Neural progenitor cell (in vitro differentiated cells): ENCODE data around the gene PDILT. TPM values are rescaled to one million over a fixed set of nuclear protein-coding genes. Genes with fewer than 3 reads are reported as not detected.

Experiments
- DNase-seq: peaks from one replicate; pipeline ENCODE4 v3.0.0-alpha.2; 2016; ENCODE audit warnings: low spot score
- H2AFZ ChIP-seq: fragments of 200-600 bp; sonication (generic); replicated peaks from 2 replicates; pipeline ENCODE4 v1.6.1; 2016; ENCODE audit warnings: antibody characterized with exemption
- H3F3A ChIP-seq: fragments of 200-600 bp; sonication (generic); 2 replicates; pipeline ENCODE4 v1.6.1; 2016; ENCODE audit warnings: antibody characterized with exemption, low read depth
- H3K27ac ChIP-seq: fragments of 200-600 bp; sonication (generic); 2 replicates; pipeline ENCODE4 v1.5.1; 2016; ENCODE audit warnings: mild to moderate bottlenecking
- H3K27me3 ChIP-seq: fragments of 200-600 bp; sonication (generic); 2 replicates; pipeline ENCODE4 v1.6.1; 2016; ENCODE audit warnings: mild to moderate bottlenecking, moderate library complexity
- H3K36me3 ChIP-seq: fragments of 200-600 bp; sonication (generic); 2 replicates; pipeline ENCODE4 v1.5.1; 2016
- H3K4me1 ChIP-seq: fragments of 200-600 bp; sonication (generic); 2 replicates; pipeline ENCODE4 v1.6.1; 2016; ENCODE audit warnings: mixed run types
- H3K4me2 ChIP-seq: fragments of 200-600 bp; sonication (generic); 2 replicates; pipeline ENCODE4 v1.6.1; 2016
- H3K4me3 ChIP-seq: fragments of 200-600 bp; sonication (generic); 2 replicates; pipeline ENCODE4 v1.5.1; 2016
- H3K79me2 ChIP-seq: fragments of 200-600 bp; sonication (generic); 2 replicates; pipeline ENCODE4 v1.6.1; 2016; ENCODE audit warnings: low read depth
- H3K9ac ChIP-seq: fragments of 200-600 bp; sonication (generic); 2 replicates; pipeline ENCODE4 v1.6.1; 2016
- H3K9me3 ChIP-seq: fragments of 200-600 bp; sonication (generic); 2 replicates; pipeline ENCODE4 v1.5.1; 2016; ENCODE audit warnings: low read depth
- H4K20me1 ChIP-seq: fragments of 200-600 bp; sonication (generic); 2 replicates; pipeline ENCODE4 v1.6.1; 2016; ENCODE audit warnings: low read depth
- H3K27ac Mint-ChIP-seq: 3 replicates; pipeline ENCODE4 v1.8.0; 2021; ENCODE audit warnings: mixed read lengths
- H3K27me3 Mint-ChIP-seq: 2 replicates; pipeline ENCODE4 v1.8.0; 2022; ENCODE audit warnings: low read depth, mild to moderate bottlenecking, inconsistent platforms, moderate library complexity, mixed read lengths; ENCODE audit not compliant: insufficient read depth
- H3K36me3 Mint-ChIP-seq: 3 replicates; pipeline ENCODE4 v1.8.0; 2021; ENCODE audit warnings: mixed read lengths
- H3K4me1 Mint-ChIP-seq: 3 replicates; pipeline ENCODE4 v1.8.0; 2021; ENCODE audit warnings: mixed read lengths
- H3K4me3 Mint-ChIP-seq: 3 replicates; pipeline ENCODE4 v1.8.0; 2021; ENCODE audit warnings: mild to moderate bottlenecking, moderate library complexity, mixed read lengths
- H3K9me3 Mint-ChIP-seq: 3 replicates; pipeline ENCODE4 v1.8.0; 2020; ENCODE audit warnings: mixed read lengths
- CTCF ChIP-seq: fragments of 200-600 bp; sonication (generic); IDR thresholded peaks from 2 replicates; pipeline ENCODE4 v1.5.1; 2017; ENCODE audit warnings: antibody characterized with exemption, mild to moderate bottlenecking
- EZH2 ChIP-seq: fragments of 200-600 bp; sonication (generic); IDR thresholded peaks from 2 replicates; pipeline ENCODE4 v1.6.1; 2017; ENCODE audit warnings: antibody characterized with exemption, mild to moderate bottlenecking, moderate library complexity
- EZH2phosphoT487 ChIP-seq: fragments of 200-600 bp; sonication (generic); IDR thresholded peaks from 2 replicates; pipeline ENCODE4 v1.6.1; 2017; ENCODE audit warnings: antibody characterized with exemption
- total RNA-seq: library from RNA; depleted of rRNA; stranded (reverse); fragments of >200 nt; gene quantifications from 2 replicates; pipeline ENCODE4 v1.2.3, GENCODE V29; 2015; ENCODE audit warnings: low replicate concordance

Gene PDILT
- total RNA-seq, 1 donor from 2014 or later = not detected

GRCh38 chr16:20311548-20311947, 93.0 kb downstream of the PDILT start:
- Mint-ChIP-seq H3K4me1 (no peaks in the 10 kb centered on the region), H3K36me3 (no peaks in the 10 kb centered on the region), H3K27ac (no peak overlapping the region), H3K9me3 (no peaks in the 10 kb centered on the region), H3K27me3 (peaks cover 4% of the 10 kb centered on the region), H3K4me3 (no peak overlapping the region)
- no peak overlapping the region for H3K9ac ChIP-seq
- H3K4me1 ChIP-seq = no peaks in the 10 kb centered on the region
- no peaks in the 10 kb centered on the region for H4K20me1 ChIP-seq
- no peaks in the 10 kb centered on the region for H3K9me3 ChIP-seq
- H3K4me2 ChIP-seq = no peak overlapping the region
- no peak for TF ChIP-seq CTCF
- TF ChIP-seq EZH2 = no peak
- TF ChIP-seq EZH2phosphoT487 = no peak
- H3K4me3 ChIP-seq = no peak overlapping the region
- no peak overlapping the region for H3K27ac ChIP-seq
- H3K36me3 ChIP-seq = no peaks in the 10 kb centered on the region
- no peaks in the 10 kb centered on the region for H3K27me3 ChIP-seq
- no peaks in the 10 kb centered on the region for H3F3A ChIP-seq
- no peak for DNase-seq
- no peaks in the 10 kb centered on the region for H3K79me2 ChIP-seq
- no peak overlapping the region for H2AFZ ChIP-seq

GRCh38 chr16:20310421-20311395, 93.8 kb downstream of the PDILT start:
- no peaks in the 10 kb centered on the region for H3K27me3 ChIP-seq
- H3K4me1 Mint-ChIP-seq = no peaks in the 10 kb centered on the region
- TF ChIP-seq EZH2 (no peak), EZH2phosphoT487 (no peak), CTCF (no peak)
- H3K9me3 ChIP-seq = no peaks in the 10 kb centered on the region
- DNase-seq = no peak
- no peak overlapping the region for H3K9ac ChIP-seq
- no peak overlapping the region for H2AFZ ChIP-seq
- H3K27ac ChIP-seq = no peak overlapping the region
- H3K36me3 ChIP-seq = no peaks in the 10 kb centered on the region
- H3K4me2 ChIP-seq = no peak overlapping the region
- no peak overlapping the region for H3K4me3 Mint-ChIP-seq
- H3K27me3 Mint-ChIP-seq = peaks cover 6% of the 10 kb centered on the region
- H3K79me2 ChIP-seq = no peaks in the 10 kb centered on the region
- no peak overlapping the region for H3K27ac Mint-ChIP-seq
- H3K4me1 ChIP-seq = no peaks in the 10 kb centered on the region
- no peaks in the 10 kb centered on the region for H3F3A ChIP-seq
- no peak overlapping the region for H3K4me3 ChIP-seq
- no peaks in the 10 kb centered on the region for H3K9me3 Mint-ChIP-seq
- H4K20me1 ChIP-seq = no peaks in the 10 kb centered on the region
- no peaks in the 10 kb centered on the region for H3K36me3 Mint-ChIP-seq

- no peaks in the 10 kb centered on the region for H3K36me3 ChIP-seq
- Mint-ChIP-seq H3K4me3 (no peak overlapping the region), H3K27me3 (peaks cover 10% of the 10 kb centered on the region), H3K36me3 (no peaks in the 10 kb centered on the region), H3K4me1 (no peaks in the 10 kb centered on the region), H3K27ac (no peak overlapping the region), H3K9me3 (no peaks in the 10 kb centered on the region)
- H2AFZ ChIP-seq = no peak overlapping the region
- no peaks in the 10 kb centered on the region for H4K20me1 ChIP-seq
- H3K9ac ChIP-seq = no peak overlapping the region
- no peak overlapping the region for H3K27ac ChIP-seq
- no peaks in the 10 kb centered on the region for H3K9me3 ChIP-seq
- no peak overlapping the region for H3K4me3 ChIP-seq
- H3K4me2 ChIP-seq = no peak overlapping the region
- DNase-seq = no peak
- H3K4me1 ChIP-seq = no peaks in the 10 kb centered on the region
- TF ChIP-seq EZH2 = no peak
- no peak for TF ChIP-seq EZH2phosphoT487
- TF ChIP-seq CTCF = no peak
- no peaks in the 10 kb centered on the region for H3K27me3 ChIP-seq
- no peaks in the 10 kb centered on the region for H3F3A ChIP-seq
- no peaks in the 10 kb centered on the region for H3K79me2 ChIP-seq
Measured at GRCh38 chr16:20309786-20310185, 94.8 kb downstream of the PDILT start.

Other genes starting within 250 kb of the PDILT start
- gene GP2, start 77.2 kb downstream of the PDILT start, total RNA-seq = not detected in 2 replicates
- gene UMOD, start 52.0 kb downstream of the PDILT start, total RNA-seq = not detected in 2 replicates
- gene ACSM5, start 4.8 kb upstream of the PDILT start, total RNA-seq = not detected in 2 replicates
- gene ACSM2A, start 46.8 kb upstream of the PDILT start, total RNA-seq = not detected in 2 replicates
- gene ACSM2B, start 171.6 kb upstream of the PDILT start, total RNA-seq = not detected in 2 replicates